ENCODE measurements around the gene CD96.

DNA sequence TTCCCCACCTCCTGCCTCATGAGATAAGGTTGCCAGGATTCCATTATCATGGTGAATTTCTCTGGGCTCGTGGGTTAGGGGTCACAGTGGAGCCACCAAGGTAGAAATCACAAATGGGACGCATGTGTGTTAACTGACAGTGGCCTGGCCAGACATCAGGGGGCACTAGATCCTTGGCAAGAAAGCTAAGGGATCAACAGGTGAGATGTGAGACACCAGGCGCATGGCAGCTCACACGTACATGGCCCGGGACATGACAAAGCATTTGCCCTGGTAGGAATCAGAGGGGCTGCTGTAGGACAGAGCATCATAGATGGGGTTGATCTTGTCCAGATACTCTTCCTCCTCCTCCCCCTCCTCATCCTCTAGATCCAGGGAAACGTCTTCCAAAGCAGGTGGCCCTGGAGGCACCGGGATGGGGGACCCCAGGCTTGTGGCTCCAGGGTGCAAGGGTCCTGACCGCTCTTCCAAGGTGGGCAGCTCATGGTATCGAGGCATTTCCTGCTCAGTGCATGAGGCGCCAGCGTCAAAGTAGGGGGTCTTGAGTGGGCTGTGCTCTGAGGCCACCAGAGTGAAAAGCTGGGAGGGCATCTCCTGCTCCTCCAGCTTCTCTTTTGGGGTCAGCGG is 28.5 kb downstream of the CD96 start:
- TF ChIP-seq, protein P1, sequence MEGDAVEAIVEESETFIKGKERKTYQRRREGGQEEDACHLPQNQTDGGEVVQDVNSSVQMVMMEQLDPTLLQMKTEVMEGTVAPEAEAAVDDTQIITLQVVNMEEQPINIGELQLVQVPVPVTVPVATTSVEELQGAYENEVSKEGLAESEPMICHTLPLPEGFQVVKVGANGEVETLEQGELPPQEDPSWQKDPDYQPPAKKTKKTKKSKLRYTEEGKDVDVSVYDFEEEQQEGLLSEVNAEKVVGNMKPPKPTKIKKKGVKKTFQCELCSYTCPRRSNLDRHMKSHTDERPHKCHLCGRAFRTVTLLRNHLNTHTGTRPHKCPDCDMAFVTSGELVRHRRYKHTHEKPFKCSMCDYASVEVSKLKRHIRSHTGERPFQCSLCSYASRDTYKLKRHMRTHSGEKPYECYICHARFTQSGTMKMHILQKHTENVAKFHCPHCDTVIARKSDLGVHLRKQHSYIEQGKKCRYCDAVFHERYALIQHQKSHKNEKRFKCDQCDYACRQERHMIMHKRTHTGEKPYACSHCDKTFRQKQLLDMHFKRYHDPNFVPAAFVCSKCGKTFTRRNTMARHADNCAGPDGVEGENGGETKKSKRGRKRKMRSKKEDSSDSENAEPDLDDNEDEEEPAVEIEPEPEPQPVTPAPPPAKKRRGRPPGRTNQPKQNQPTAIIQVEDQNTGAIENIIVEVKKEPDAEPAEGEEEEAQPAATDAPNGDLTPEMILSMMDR (IDR thresholded peaks at IDR 0.05), result no peak
- no peak for TF ChIP-seq POLR2A (IDR thresholded peaks at IDR 0.05)

Data from right lobe of liver (tissue), 4 donors.